NCI-H2196 (cell line): ENCODE results near the gene CDC14B.
A peak's percentile ranks its signal among the peaks of the same experiment; 100 is the strongest.
"Not testable (repeated sequence)": the region's sequence is repeated elsewhere in the genome, so short reads cannot be mapped to it uniquely, and the experiment has no call there.

ENCODE experiments used
- DNase-seq: peaks from one replicate; lab custom pipeline; 2025; ENCODE audit not compliant: unreplicated experiment; lab: John Stamatoyannopoulos, UW

The CDC14B gene

GRCh38 chr9:96619491-96620180, at the start of gene CDC14B:
TSS of gene CDC14B (minus strand) at chr9:96619843. CDS start at chr9:96619378, 465 bp downstream.
- DNase-seq: peak; percentile 92

- no peak for DNase-seq
Measured at GRCh38 chr9:96668868-96669534, 49.4 kb upstream of the CDC14B start.

GRCh38 chr9:96667363-96667728, 47.7 kb upstream of the CDC14B start:
- no peak for DNase-seq

GRCh38 chr9:96666653-96667362, 47.2 kb upstream of the CDC14B start:
- peak; percentile 34 for DNase-seq

DNA sequence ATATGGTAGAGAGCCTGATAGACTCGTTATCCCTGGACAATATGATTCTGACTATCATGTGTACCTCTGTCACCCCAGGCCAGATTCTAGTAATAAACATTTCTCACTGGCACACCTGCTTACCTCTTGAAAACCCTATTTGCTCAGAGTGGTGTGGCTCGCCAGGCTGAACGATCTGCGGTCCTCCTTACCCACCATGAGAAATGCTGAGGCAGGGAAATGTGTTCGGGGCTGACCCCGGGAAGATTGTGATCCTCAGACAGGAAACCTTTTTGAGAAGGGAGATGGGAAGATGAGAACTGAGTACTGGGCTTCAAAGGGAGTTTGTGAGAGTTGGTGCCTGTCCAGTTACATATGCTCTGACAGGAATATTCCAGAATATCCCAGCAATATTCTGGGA, 46.1 kb upstream of the CDC14B start:
- DNase-seq: no peak

GRCh38 chr9:96663506-96664120, 44.0 kb upstream of the CDC14B start:
- no peak for DNase-seq

DNA sequence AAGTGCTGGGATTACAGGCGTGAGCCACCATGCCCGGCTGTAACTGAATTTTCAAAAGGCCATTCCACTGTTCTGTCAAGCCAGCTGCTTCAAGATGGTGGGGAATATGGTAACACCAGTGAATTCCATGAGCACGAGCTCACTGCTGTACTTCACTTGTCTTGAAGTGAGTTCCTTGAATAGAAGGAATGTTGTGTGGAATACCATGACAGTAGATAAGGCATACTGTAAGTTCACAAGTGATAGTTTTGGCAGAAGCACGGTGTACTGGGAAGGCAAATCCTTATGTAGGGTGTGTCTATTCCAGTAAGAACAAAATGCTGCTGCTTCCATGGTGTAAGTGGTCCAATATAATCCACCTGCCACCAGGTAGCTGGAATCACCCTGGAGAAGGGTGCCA, 42.1 kb upstream of the CDC14B start:
- no peak for DNase-seq

DNA sequence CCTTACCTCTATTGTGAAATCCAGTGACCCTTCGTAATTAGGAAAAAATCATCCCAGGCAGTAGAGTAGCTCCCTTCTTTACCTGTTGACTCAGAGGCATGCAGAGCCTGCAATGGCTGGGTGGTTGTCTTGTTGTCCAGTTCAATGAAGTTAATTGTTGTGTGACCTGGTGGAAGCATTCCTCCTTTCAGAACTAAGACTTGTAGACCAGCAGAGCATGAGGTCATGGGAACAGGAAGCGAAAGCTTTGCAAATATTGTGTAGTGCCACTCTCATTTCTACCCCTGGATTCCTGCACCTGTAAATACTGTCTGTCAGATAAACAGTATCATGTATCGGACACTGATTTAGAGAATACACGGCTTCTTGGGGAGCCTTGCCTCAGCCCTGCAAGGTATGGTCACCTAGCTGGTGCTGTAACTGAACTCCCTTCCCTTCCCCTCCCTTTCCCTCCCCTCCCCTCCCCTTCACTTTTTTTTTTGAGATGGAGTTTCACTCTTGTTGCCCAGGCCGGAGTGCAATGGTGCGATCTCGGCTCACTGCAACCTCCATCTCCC, 41.1 kb upstream of the CDC14B start:
- no peak for DNase-seq

DNA sequence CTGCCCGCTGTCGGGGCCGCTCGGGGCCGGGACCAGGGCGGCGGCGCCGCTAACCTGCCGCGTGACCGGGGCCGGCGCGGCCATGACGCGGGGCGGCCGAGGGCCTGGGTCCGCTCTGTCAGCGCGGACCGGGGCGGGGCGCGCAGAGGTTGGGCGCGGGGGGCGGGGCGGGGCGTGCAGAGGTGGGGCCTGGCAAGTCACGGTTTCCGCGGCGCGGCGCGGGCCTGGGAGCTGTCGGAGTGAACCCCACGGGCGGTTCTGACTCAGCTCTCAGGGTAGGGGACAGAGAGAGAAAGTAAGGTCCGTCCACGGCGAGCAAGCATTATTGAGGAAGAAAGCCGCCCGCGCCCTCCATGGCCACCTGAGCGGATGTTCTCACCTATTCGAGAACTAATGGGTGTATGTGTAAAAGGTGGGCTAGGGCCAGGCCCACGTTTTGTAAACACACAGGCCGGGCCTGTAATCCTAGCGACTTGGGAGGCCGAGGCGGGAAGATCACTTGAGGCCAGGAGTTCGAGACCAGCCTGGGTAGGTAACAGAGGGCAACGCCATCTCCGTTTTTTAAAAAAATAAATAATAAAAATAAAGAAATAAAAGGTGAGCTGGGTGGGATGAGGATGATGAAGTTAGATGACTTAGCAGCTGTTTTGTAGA, 35.7 kb upstream of the CDC14B start, which contains the start of gene PRXL2C:
TSS of gene PRXL2C (minus strand) at position 120 of the 654 bp plus-strand sequence. CDS start at position 84, 36 bp downstream.
- DNase-seq: peak; percentile 57

- DNase-seq: peak; percentile 74
Measured at GRCh38 chr9:96654450-96655197, 35.0 kb upstream of the CDC14B start.

GRCh38 chr9:96651626-96652025, 32.0 kb upstream of the CDC14B start:
- DNase-seq: peak; percentile 9

DNA sequence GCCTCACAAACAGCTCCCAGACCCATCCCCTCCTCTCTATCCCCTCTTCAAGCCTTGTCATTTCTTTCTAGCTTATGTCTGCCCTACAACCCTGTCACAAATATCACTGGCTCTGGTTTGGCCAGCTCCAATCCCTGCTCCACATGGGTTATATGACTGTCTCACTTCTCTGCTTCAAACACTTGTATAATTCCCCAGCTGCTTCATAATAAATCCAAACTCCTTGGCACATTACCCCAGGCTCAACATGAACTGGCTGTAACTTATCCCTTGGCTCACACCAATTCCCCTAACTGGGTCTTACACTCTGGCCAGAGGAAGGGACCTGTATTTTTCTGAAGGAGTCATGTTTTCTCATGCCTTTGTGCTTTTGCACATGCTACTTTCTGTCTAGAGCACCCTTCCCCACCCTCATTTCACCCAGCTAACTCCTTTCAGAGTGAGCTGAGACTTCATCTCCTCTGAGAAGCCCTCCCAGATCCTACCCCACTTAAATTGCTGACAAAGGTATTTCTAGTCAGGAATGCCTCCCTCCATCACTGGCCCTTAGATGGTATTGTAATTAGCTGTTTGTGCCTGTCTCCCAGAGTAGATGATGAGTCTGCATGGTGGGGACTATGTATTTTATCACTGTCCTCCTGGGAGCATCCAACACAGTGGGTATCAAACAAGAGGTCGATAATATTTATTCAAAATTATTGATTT, 30.1 kb upstream of the CDC14B start:
- DNase-seq: no peak

- no peak for DNase-seq
Measured at GRCh38 chr9:96646081-96646991, 26.7 kb upstream of the CDC14B start.

GRCh38 chr9:96644137-96644536, 24.5 kb upstream of the CDC14B start:
- DNase-seq: peak; percentile 16

DNA sequence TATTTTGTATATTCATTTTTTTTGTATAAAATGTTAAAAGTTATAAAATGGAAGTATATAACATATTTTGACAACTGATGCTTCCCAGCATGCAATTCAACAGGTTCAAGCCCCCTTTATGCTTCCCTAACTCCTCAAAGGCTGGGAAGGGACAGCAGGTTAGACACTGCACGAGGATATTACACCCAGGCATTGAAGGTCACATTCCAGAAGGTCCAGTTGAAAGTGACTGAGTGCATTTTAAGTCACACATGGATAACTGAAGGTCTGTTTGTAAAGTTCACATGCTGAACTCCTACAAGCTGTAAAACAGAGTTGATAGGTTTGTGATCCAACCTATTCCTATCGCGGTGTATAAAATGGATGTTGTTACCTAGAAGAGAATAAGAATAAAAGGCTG, 21.9 kb upstream of the CDC14B start:
- no peak for DNase-seq

GRCh38 chr9:96638606-96639364, 19.1 kb upstream of the CDC14B start:
- no peak for DNase-seq

- DNase-seq: no peak
Measured at GRCh38 chr9:96636368-96636767, 16.7 kb upstream of the CDC14B start.

DNA sequence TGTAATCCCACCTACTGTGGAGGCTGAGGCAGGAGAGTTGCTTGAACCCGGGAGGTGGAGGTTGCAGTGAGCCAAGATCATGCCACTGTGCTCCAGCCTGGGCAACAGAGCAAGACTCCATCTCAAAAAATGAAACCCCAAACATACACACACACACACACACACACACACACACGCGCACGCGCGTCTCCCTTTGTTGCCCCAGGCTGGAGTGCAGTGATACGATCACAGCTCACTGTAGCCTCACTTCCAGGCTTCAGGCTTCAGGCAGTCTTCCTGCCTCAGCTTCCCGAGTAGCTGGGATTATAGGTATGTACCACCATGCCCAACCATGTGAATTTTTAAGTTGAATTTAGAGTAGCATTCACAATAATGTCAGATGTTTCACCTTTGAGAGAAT, 13.9 kb upstream of the CDC14B start:
- not testable (repeated sequence) for DNase-seq
